DOHH2 (cell line): ENCODE data around the gene SLCO2A1.

ENCODE experiments used
- H3F3A ChIP-seq: fragments of 200-600 bp; sonication (generic), shearing (Covaris generic); 2 replicates; pipeline ENCODE4 v1.6.0; 2016; ENCODE audit warnings: antibody characterized with exemption, mild to moderate bottlenecking; ENCODE audit not compliant: control insufficient read depth, insufficient read depth
- H3K27ac ChIP-seq: fragments of 200-600 bp; sonication (generic); 2 replicates; pipeline ENCODE4 v1.5.1; 2014; ENCODE audit warnings: low read depth, mild to moderate bottlenecking, low read length, moderate library complexity
- H3K27me3 ChIP-seq: fragments of 200-600 bp; sonication (generic); 2 replicates; pipeline ENCODE4 v1.6.1; 2014; ENCODE audit warnings: mild to moderate bottlenecking, low read length, mixed read lengths; ENCODE audit not compliant: control insufficient read depth
- H3K36me3 ChIP-seq: fragments of 200-600 bp; sonication (generic); 2 replicates; pipeline ENCODE4 v1.6.1; 2014; ENCODE audit warnings: mild to moderate bottlenecking, low read length, moderate library complexity, mixed read lengths; ENCODE audit not compliant: control insufficient read depth
- H3K4me1 ChIP-seq: fragments of 200-600 bp; sonication (generic); 2 replicates; pipeline ENCODE4 v1.6.1; 2014; ENCODE audit warnings: mild to moderate bottlenecking, low read length, mixed read lengths; ENCODE audit not compliant: control insufficient read depth
- H3K4me2 ChIP-seq: fragments of 200-600 bp; sonication (generic); 2 replicates; pipeline ENCODE4 v1.6.0; 2014; ENCODE audit warnings: mild to moderate bottlenecking, low read length, moderate library complexity
- H3K4me3 ChIP-seq: fragments of 200-600 bp; sonication (generic); 2 replicates; pipeline ENCODE4 v1.5.1; 2014; ENCODE audit warnings: mild to moderate bottlenecking, low read length, mixed read lengths
- H3K79me2 ChIP-seq: fragments of 200-600 bp; sonication (generic); 2 replicates; pipeline ENCODE4 v1.6.1; 2014; ENCODE audit warnings: mild to moderate bottlenecking, low read length, mixed read lengths; ENCODE audit not compliant: control insufficient read depth
- H3K9me2 ChIP-seq: fragments of 200-600 bp; sonication (generic); replicated peaks from 2 replicates; pipeline ENCODE4 v1.6.1; 2014; ENCODE audit warnings: mild to moderate bottlenecking, low read length, mixed read lengths; ENCODE audit not compliant: control insufficient read depth
- H3K9me3 ChIP-seq: fragments of 200-600 bp; sonication (generic); 2 replicates; pipeline ENCODE4 v1.6.1; 2014; ENCODE audit warnings: antibody characterized with exemption, low read length, mixed read lengths; ENCODE audit not compliant: control insufficient read depth, insufficient read depth
- H4K20me1 ChIP-seq: fragments of 200-600 bp; sonication (generic); 2 replicates; pipeline ENCODE4 v1.6.0; 2014; ENCODE audit warnings: low read depth, mild to moderate bottlenecking, antibody characterized with exemption, low read length, moderate library complexity; ENCODE audit not compliant: control insufficient read depth, insufficient read depth
- EZH2phosphoT487 ChIP-seq: fragments of 200-600 bp; sonication (generic); IDR thresholded peaks from 2 replicates; pipeline ENCODE4 v1.6.1; 2017; ENCODE audit warnings: borderline replicate concordance, mild to moderate bottlenecking, antibody characterized with exemption, low read length, moderate library complexity, mixed read lengths
- TF ChIP-seq, protein P1 (sequence below): fragments of 200-600 bp; sonication (generic); IDR thresholded peaks from one replicate; pipeline ENCODE4 v1.5.1; 2014; ENCODE audit warnings: antibody characterized with exemption, mild to moderate bottlenecking, low read depth, low read length; ENCODE audit not compliant: poor library complexity, severe bottlenecking

Gene SLCO2A1

DNA sequence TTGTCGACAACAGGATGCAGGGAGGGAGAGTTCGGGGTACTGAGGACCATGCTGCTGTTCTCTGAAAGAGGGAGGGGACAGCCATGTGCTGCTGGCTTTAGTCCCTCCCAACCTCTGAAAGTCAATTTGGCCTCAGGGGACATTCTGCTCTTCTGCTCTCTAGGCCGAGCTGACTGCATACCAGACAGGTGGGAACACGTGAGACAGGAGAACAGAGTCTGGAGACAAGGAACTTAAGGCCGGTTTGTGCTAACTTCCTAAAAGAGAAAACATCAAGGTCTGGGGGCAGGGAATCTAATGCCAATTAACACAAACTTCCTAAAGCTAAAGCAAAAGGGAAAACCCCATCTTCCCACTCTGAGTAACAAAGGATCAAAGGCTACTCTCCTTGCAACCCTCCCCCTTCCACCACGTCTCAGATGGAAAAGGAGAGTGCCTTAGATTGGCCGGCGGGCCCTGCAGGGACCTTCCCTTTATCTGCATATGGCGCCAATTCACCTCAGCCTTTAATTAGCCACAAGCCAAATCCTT is 41.0 kb downstream of the SLCO2A1 start:
- TF ChIP-seq, protein P1, sequence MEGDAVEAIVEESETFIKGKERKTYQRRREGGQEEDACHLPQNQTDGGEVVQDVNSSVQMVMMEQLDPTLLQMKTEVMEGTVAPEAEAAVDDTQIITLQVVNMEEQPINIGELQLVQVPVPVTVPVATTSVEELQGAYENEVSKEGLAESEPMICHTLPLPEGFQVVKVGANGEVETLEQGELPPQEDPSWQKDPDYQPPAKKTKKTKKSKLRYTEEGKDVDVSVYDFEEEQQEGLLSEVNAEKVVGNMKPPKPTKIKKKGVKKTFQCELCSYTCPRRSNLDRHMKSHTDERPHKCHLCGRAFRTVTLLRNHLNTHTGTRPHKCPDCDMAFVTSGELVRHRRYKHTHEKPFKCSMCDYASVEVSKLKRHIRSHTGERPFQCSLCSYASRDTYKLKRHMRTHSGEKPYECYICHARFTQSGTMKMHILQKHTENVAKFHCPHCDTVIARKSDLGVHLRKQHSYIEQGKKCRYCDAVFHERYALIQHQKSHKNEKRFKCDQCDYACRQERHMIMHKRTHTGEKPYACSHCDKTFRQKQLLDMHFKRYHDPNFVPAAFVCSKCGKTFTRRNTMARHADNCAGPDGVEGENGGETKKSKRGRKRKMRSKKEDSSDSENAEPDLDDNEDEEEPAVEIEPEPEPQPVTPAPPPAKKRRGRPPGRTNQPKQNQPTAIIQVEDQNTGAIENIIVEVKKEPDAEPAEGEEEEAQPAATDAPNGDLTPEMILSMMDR = no peak
- TF ChIP-seq EZH2phosphoT487 = no peak
- Histone ChIP-seq H3K27ac (no peak overlapping the region), H3K4me3 (no peak overlapping the region), H3K4me2 (no peak overlapping the region), H3K4me1 (no peaks in the 10 kb centered on the region), H3K9me3 (no peaks in the 10 kb centered on the region), H3K27me3 (no peaks in the 10 kb centered on the region; the same call in 1 of the 2 replicates), H3K9me2 (no peaks in the 10 kb centered on the region), H3K36me3 (no peaks in the 10 kb centered on the region), H3F3A (no peaks in the 10 kb centered on the region), H3K79me2 (no peaks in the 10 kb centered on the region), H4K20me1 (no peaks in the 10 kb centered on the region)

DNA sequence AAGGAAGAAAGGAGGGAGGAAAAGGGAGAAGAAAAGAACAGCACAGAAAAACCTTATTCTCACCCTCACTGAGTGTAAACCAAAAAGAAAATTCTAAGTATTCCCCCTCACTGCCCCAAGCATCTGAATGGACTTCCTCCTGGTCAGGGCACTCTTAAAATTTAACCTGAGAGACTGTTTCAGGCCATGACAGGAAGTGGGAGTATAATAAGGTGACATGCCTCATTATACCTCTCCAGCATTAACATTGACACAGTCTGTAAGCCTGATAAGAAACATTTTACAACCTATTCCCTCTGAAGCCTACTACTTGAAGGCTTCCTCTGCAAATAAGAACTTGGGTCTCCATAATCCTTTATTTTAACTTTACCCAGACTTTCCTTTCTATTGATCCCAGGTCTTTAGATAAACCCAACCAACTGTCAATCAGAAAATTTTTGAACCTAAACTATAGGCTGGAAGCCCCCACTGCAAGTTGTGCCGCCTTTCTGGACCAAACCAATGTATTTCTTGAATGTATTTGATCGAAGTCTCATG is 41.7 kb downstream of the SLCO2A1 start:
- Histone ChIP-seq H3K9me3 (no peaks in the 10 kb centered on the region), H3K4me2 (no peak overlapping the region), H4K20me1 (no peaks in the 10 kb centered on the region), H3K36me3 (no peaks in the 10 kb centered on the region), H3K27ac (no peak overlapping the region), H3K27me3 (no peaks in the 10 kb centered on the region; the same call in 1 of the 2 replicates), H3K9me2 (no peaks in the 10 kb centered on the region), H3K4me3 (no peak overlapping the region), H3K79me2 (no peaks in the 10 kb centered on the region), H3F3A (no peaks in the 10 kb centered on the region), H3K4me1 (no peaks in the 10 kb centered on the region)
- TF ChIP-seq, protein P1 = no peak
- TF ChIP-seq EZH2phosphoT487 = no peak

DNA sequence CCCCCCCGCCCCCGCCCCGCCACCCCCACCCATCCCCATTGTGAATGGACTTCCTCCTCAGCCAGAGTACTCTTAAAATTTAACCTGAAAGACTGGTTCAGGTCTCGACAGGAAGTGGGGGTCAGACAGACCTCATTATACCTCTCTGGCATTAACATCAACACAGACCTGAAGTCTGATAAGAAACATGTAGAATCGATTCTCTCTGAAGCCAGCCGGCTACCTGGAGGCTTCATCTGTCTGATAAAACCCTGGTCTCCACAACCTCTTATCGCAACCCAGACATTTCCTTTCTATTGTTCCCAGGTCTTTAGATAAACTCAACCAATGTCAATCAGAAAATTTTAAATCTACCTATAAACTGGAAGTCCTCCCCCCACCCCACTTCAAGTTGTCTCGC is 42.6 kb downstream of the SLCO2A1 start:
- Histone ChIP-seq H3K36me3 (no peaks in the 10 kb centered on the region), H4K20me1 (no peaks in the 10 kb centered on the region), H3K4me3 (no peak overlapping the region), H3K9me3 (no peaks in the 10 kb centered on the region), H3K4me1 (no peaks in the 10 kb centered on the region), H3K79me2 (no peaks in the 10 kb centered on the region), H3K9me2 (no peaks in the 10 kb centered on the region), H3K27me3 (no peaks in the 10 kb centered on the region; the same call in 1 of the 2 replicates), H3K4me2 (no peak overlapping the region), H3F3A (no peaks in the 10 kb centered on the region), H3K27ac (no peak overlapping the region)
- no peak for TF ChIP-seq EZH2phosphoT487
- TF ChIP-seq, protein P1 = no peak
